Stomach (tissue), 9 donors: ENCODE results near the gene CD59. TPM values are rescaled to one million over a fixed set of nuclear protein-coding genes. Genes with fewer than 3 reads are reported as not detected.

Source experiments
- DNase-seq, 2 donors: peaks; one replicate each; pipeline versions ENCODE4 v3.0.0 to v3.0.0-alpha.2; 2013 to 2019
- H3K27ac ChIP-seq, 5 donors: fragments of 200-600 bp in 4 of 5; sonication (generic) in 4 of 5; one replicate each; pipeline ENCODE4 v1.5.1; 2013 to 2019; ENCODE audit warnings: mild to moderate bottlenecking in 1 of 5, moderate library complexity in 1 of 5
- H3K27me3 ChIP-seq, 3 donors: fragments of 200-600 bp; sonication (generic); one replicate each; pipeline ENCODE4 v1.5.1; 2017 to 2019; ENCODE audit warnings: mixed run types in 1 of 3
- H3K36me3 ChIP-seq, 4 donors: fragments of 200-600 bp; sonication (generic); 1 replicate in 3 of 4; 2 replicates in 1 of 4; pipeline ENCODE4 v1.5.1; 2016 to 2019
- H3K4me1 ChIP-seq, 4 donors: fragments of 200-600 bp; sonication (generic); one replicate each; pipeline ENCODE4 v1.5.1; 2016 to 2019
- H3K4me3 ChIP-seq, 4 donors: fragments of 200-600 bp; sonication (generic) in 3 of 4; one replicate each; pipeline ENCODE4 v1.5.1; 2016 to 2019; ENCODE audit warnings: mild to moderate bottlenecking in 1 of 4
- H3K9me3 ChIP-seq, 4 donors: fragments of 200-600 bp; sonication (generic); one replicate each; pipeline ENCODE4 v1.5.1; 2016 to 2019
- EP300 ChIP-seq: sonication (generic); formaldehyde crosslinking; IDR thresholded peaks from one replicate; pipeline ENCODE4 v1.6.1; 2017; ENCODE audit warnings: antibody characterized with exemption
- POLR2A ChIP-seq, 4 donors: fragments of 450-650 bp; IDR thresholded peaks; one replicate each; pipeline ENCODE4 v1.6.1; 2016; ENCODE audit warnings: antibody characterized with exemption in 4 of 4, control low read depth in 2 of 4, mild to moderate bottlenecking in 1 of 4, moderate library complexity in 1 of 4
- POLR2AphosphoS5 ChIP-seq, 3 donors: sonication (generic); formaldehyde crosslinking; IDR thresholded peaks; one replicate each; pipeline ENCODE4 v1.6.1; 2016; ENCODE audit warnings: antibody characterized with exemption in 3 of 3
- WGBS, 5 donors: extraction: QIAGEN DNeasy Blood & Tissue Kit in 3 of 5; methylation state at CpG; one replicate each; pipeline versions ENCODE4 v1.1.5 to v1.1.7; 2013 to 2018; 5-methylcytosine and 5-hydroxymethylcytosine counted together
- intact Hi-C: fragments of 100-400 bp; cut with DNase I; formaldehyde crosslinking; loops from one replicate; pipeline ENCODE4 v1.15.1; 2023; ENCODE audit warnings: low total_unique reads
- polyA plus RNA-seq, 3 donors: library from polyadenylated mRNA; stranded (reverse); fragments of 200-250 nt; gene quantifications; one replicate each; pipeline ENCODE4 v1.2.3, GENCODE V29; 2013
- total RNA-seq, 5 donors: library from RNA; depleted of rRNA; stranded (reverse); fragments of >200 nt; gene quantifications; one replicate each; pipeline versions ENCODE4 v1.1.0 to v1.2.3, GENCODE V29; 2014 to 2016
- TF ChIP-seq, protein P1 (sequence below), 7 experiments: fragments of 450-650 bp in 4 of 7; fragments of 200-600 bp in 3 of 7; sonication (generic) in 3 of 7; IDR thresholded peaks; one replicate each; pipeline ENCODE4 v1.5.1; 2016 to 2019; ENCODE audit warnings: antibody characterized with exemption in 7 of 7, control low read depth in 2 of 7, mild to moderate bottlenecking in 1 of 7
- donor health status: healthy with polysubstance abuse.
- donor health status: Bipolar disorder and iron deficiency.
- donor health status: healthy.

The CD59 gene
- total and polyA plus RNA-seq, 8 donors = 6.4 to 225 (median 138) TPM

DNA sequence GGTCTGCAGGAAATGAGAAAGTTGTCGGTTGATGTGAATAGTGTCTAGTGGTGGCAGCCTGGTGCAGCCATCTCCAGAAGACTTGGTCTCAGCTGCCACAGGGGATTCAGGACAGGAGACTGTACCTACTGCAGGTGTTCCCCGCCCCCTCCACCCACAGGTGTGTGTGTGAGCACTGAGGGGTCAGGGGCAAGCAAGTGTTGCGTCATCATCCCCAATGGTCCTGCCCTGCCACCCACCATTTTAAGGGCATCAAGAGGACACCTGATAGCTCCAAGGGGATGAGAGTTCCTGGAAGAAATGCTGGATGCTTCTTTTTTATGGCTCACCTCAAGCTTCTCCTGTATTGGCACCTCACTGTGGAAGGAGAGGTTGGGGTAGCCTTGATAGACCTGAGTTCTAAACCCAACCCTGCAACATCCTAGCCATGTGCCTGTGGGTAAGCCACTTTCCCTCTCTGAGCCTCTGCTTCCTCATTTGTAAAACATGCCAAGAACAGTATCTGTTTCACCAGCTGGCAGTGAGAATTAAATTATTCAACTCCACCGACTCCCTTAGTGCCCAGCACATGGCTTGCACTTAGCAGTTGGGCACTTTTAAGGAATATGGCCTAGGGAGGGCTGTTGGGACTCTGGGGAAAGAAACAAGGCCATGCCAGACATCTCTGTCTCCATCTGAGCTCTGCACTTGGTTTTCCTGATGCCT is 41.7 kb downstream of the CD59 start:
- Histone ChIP-seq H3K9me3 (no peaks in the 10 kb centered on the region), H3K4me1 (peaks cover 62 to 95% (median 72%) of the 10 kb centered on the region in 4 donors), H3K36me3 (no peaks in the 10 kb centered on the region), H3K27me3 (no peaks in the 10 kb centered on the region), H3K4me3 (no peak overlapping the region), H3K27ac (peak overlapping the region; percentile 52 to 88 (median 70))
- no peak for DNase-seq
- intact Hi-C loops = no loop called here
- TF ChIP-seq EP300 (no peak), POLR2A (IDR thresholded peaks at IDR 0.05) (no peak), POLR2AphosphoS5 (IDR thresholded peaks at IDR 0.05) (no peak)
- TF ChIP-seq, protein P1, sequence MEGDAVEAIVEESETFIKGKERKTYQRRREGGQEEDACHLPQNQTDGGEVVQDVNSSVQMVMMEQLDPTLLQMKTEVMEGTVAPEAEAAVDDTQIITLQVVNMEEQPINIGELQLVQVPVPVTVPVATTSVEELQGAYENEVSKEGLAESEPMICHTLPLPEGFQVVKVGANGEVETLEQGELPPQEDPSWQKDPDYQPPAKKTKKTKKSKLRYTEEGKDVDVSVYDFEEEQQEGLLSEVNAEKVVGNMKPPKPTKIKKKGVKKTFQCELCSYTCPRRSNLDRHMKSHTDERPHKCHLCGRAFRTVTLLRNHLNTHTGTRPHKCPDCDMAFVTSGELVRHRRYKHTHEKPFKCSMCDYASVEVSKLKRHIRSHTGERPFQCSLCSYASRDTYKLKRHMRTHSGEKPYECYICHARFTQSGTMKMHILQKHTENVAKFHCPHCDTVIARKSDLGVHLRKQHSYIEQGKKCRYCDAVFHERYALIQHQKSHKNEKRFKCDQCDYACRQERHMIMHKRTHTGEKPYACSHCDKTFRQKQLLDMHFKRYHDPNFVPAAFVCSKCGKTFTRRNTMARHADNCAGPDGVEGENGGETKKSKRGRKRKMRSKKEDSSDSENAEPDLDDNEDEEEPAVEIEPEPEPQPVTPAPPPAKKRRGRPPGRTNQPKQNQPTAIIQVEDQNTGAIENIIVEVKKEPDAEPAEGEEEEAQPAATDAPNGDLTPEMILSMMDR (IDR thresholded peaks at IDR 0.05) = no peak
- 69 to 76% (median 72%) methylated on average over 4 of the region's 4 CpGs for WGBS, 5 donors

DNA sequence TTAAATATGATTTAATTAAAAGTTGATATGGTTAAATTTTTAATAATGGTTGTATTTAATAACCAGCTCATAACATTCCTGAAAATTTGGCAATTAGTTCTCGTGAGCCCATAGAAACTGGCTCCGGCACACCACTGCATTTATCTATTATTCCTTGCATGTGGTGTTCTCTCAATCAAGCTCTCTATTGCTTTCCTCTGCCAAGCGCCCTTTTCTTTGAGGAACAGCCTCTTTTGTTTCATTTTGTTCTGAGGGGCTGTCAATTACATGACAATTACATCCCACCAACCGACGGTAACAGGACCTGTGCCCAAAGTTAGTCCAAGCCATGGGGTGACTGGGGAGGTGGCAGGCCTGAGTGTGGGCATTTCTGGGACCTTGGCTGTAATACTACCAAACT is 43.7 kb downstream of the CD59 start:
- H3K27me3 ChIP-seq = no peaks in the 10 kb centered on the region
- no peak for TF ChIP-seq EP300
- no peak for TF ChIP-seq POLR2AphosphoS5 (IDR thresholded peaks at IDR 0.05)
- TF ChIP-seq, protein P1 (IDR thresholded peaks at IDR 0.05) = no peak
- no peak for TF ChIP-seq POLR2A (IDR thresholded peaks at IDR 0.05)
- peaks cover 0 to 2% (median 1%) of the 10 kb centered on the region in 4 donors for H3K9me3 ChIP-seq
- WGBS, 5 donors = 43 to 56% (median 55%) methylated on average over 5 of the region's 5 CpGs
- DNase-seq = no peak
- H3K4me3 ChIP-seq = no peak overlapping the region
- H3K4me1 ChIP-seq = peaks cover 51 to 86% (median 67%) of the 10 kb centered on the region in 4 donors
- H3K27ac ChIP-seq = peak overlapping the region; percentile 39 to 94 (median 86)
- intact Hi-C loops = no loop called here
- no peaks in the 10 kb centered on the region for H3K36me3 ChIP-seq

DNA sequence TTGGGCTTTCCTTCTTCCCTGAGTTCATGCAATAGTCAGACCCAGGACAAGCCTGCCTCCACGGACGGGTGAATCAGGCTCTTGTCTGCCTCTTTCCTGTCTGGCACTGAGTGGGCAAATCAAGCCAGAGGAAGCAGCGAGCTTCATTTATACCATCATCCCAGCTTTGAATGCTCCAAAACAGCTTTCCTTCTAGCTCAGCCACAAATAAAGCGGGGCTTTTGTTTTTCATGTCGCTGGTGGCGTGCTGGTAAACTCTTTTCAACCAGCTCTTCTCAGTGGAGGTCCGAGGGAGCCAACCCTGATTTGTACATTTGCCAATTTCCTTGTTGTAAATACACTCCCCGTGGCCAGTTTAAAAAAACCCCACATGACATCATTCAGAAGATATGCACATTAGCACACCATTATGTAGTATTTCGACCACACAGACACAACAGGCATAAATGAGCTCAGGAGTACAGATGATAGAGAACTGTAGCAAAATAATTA is 44.2 kb downstream of the CD59 start:
- WGBS, 5 donors = 9 to 20% (median 18%) methylated on average over 9 of the region's 9 CpGs

DNA sequence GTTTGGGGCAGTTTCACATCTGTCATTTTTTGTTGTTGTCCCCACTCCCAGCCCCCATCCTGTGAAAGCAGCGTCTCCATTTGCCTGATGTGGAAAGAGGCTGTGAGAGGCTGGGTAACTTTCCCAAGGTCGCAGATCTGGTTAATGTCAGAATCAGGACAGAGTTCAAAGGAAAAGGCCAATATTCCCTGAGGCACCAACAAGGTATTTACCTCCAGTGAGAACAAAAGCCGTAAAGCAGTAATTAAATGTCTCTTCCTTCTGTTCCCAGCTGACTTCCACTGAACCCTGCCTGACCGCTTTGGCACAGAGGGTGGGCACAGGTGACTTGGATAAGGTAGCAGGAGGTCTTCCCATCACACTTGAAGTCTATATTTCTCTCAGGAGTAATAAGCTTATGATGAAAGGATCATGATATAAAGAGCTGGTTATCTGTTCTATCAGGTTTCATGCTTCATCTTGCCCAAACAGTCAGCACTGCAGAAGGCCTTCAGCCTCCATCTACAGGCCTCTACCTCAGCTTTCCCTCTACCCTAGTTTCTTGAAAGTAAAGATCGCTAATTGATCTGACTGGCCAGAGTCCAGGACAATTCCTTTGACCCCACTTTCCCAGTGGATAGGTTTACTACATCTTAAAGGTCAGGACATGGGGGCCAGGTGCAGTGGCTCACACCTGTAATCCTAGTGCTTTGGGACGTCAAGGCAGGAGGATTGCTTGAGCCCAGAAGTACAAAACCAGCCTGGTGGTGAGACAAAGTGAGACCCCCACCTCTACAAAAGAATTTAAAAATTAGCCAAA is 45.0 kb downstream of the CD59 start:
- Histone ChIP-seq H3K4me1 (peaks cover 40 to 75% (median 57%) of the 10 kb centered on the region in 4 donors), H3K9me3 (peaks cover 0 to 6% (median 4%) of the 10 kb centered on the region in 4 donors), H3K36me3 (no peaks in the 10 kb centered on the region), H3K4me3 (no peak overlapping the region), H3K27me3 (no peaks in the 10 kb centered on the region), H3K27ac (peak overlapping the region; percentile 69 to 94 (median 86))
- 58 to 69% (median 62%) methylated on average over 6 of the region's 6 CpGs for WGBS, 5 donors
- intact Hi-C loops = no loop called here
- DNase-seq = peak in 1 of 2 donors; percentile 54
- TF ChIP-seq POLR2A (IDR thresholded peaks at IDR 0.05) = no peak
- TF ChIP-seq, protein P1 (IDR thresholded peaks at IDR 0.05) = no peak
- TF ChIP-seq POLR2AphosphoS5 (IDR thresholded peaks at IDR 0.05) = no peak
- TF ChIP-seq EP300 = no peak

More for the DNA sequence above, 44.2 kb downstream of the CD59 start:
- DNase-seq = peak; percentile 71 to 95
- intact Hi-C loops = no loop called here
- H3K4me3 ChIP-seq = peak overlapping the region in 1 of 4 donors; percentile 8
- H3K4me1 ChIP-seq = peaks cover 46 to 81% (median 64%) of the 10 kb centered on the region in 4 donors
- no peaks in the 10 kb centered on the region for H3K27me3 ChIP-seq
- H3K36me3 ChIP-seq = no peaks in the 10 kb centered on the region
- TF ChIP-seq POLR2AphosphoS5 (IDR thresholded peaks at IDR 0.05) = peak; percentile 63 to 75 (median 72)
- no peak for TF ChIP-seq POLR2A (IDR thresholded peaks at IDR 0.05)
- no peak for TF ChIP-seq EP300
- H3K27ac ChIP-seq = peak overlapping the region; percentile 69 to 94 (median 86)
- peaks cover 0 to 6% (median 4%) of the 10 kb centered on the region in 4 donors for H3K9me3 ChIP-seq
